GM18867 (cell line): ENCODE results near the gene RUFY3.
"Not testable (repeated sequence)": the region's sequence is repeated elsewhere in the genome, so short reads cannot be mapped to it uniquely, and the experiment has no call there.

ENCODE experiments used
- ATAC-seq: cut with Tn5 transposase; IDR thresholded peaks from one replicate; pipeline ENCODE4 v1.9.1; 2021; ENCODE audit warnings: mild to moderate bottlenecking, moderate library complexity; ENCODE audit not compliant: unreplicated experiment

RUFY3 gene

GRCh38 chr4:70705183-70706043, 16.4 kb upstream of the RUFY3 start:
- ATAC-seq, result peak; percentile 58

GRCh38 chr4:70706044-70706461, 15.7 kb upstream of the RUFY3 start:
- ATAC-seq, result no peak

- ATAC-seq, result no peak
These were observed 15.2 kb upstream of the RUFY3 start for GRCh38 chr4:70706516-70706915.

- no peak for ATAC-seq
These were observed 12.1 kb upstream of the RUFY3 start for GRCh38 chr4:70709611-70710205.

- ATAC-seq, result no peak
These were observed 10.2 kb upstream of the RUFY3 start for GRCh38 chr4:70711599-70711998.

GRCh38 chr4:70712150-70712549, 9.6 kb upstream of the RUFY3 start:
- no peak for ATAC-seq

GRCh38 chr4:70712604-70713452, 8.9 kb upstream of the RUFY3 start:
- ATAC-seq, result peak; percentile 10

GRCh38 chr4:70713453-70714078, 8.2 kb upstream of the RUFY3 start:
- peak; percentile 43 for ATAC-seq

- ATAC-seq, result peak; percentile 57
These were observed 7.5 kb upstream of the RUFY3 start for GRCh38 chr4:70714079-70714887.

- peak; percentile 13 for ATAC-seq
These were observed 6.7 kb upstream of the RUFY3 start for GRCh38 chr4:70715097-70715496.

GRCh38 chr4:70718811-70719604, 2.8 kb upstream of the RUFY3 start:
- ATAC-seq, result no peak

- no peak for ATAC-seq
These were observed 531 bp downstream of the RUFY3 start for GRCh38 chr4:70722199-70722791.

- no peak for ATAC-seq
These were observed 2.7 kb downstream of the RUFY3 start for GRCh38 chr4:70724463-70724862.

- ATAC-seq, result no peak
These were observed 3.9 kb downstream of the RUFY3 start for GRCh38 chr4:70725633-70726032.

GRCh38 chr4:70726515-70726914, 4.8 kb downstream of the RUFY3 start:
- ATAC-seq, result not testable (repeated sequence)

- ATAC-seq, result no peak
These were observed 6.3 kb downstream of the RUFY3 start for GRCh38 chr4:70728091-70728490.

- ATAC-seq, result not testable (repeated sequence)
These were observed 11.1 kb downstream of the RUFY3 start for GRCh38 chr4:70732878-70733277.

- peak; percentile 91 for ATAC-seq
These were observed 12.6 kb downstream of the RUFY3 start for GRCh38 chr4:70734168-70734954.
